ENCODE data around the gene HNRNPM.

DNA sequence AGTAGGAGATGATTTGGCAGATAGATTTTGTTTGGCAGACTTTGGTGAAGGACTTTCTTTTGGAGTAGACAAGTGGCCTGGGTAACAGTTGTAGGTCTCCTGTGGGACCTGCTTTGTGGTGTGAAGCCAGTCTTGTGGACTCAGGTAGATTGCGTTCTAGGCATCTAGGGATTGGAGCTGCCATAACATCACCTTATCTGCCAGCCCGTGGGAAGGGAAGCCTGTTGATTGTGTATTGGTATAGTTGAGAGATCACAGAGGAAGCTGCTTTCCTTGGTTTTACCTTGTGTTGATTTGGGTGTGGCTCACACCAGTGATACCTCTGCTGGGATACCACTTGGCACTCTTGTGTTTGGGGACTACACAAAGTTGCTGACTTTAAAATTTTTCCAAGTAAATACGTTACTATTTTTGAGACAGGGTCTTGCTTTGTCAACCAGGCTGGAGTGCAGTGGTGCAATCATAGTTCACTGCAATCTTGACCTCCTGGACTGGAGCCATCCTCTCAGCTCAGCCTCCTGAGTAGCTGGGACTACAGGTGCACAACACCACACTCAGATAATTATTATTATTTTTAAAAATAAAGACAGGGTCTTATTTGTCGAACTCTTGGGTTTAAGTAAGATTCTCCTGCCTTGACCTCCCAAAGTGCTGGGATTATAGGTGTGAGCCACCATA lies 7.8 kb downstream of the HNRNPM start:
- TF ChIP-seq, protein P1, sequence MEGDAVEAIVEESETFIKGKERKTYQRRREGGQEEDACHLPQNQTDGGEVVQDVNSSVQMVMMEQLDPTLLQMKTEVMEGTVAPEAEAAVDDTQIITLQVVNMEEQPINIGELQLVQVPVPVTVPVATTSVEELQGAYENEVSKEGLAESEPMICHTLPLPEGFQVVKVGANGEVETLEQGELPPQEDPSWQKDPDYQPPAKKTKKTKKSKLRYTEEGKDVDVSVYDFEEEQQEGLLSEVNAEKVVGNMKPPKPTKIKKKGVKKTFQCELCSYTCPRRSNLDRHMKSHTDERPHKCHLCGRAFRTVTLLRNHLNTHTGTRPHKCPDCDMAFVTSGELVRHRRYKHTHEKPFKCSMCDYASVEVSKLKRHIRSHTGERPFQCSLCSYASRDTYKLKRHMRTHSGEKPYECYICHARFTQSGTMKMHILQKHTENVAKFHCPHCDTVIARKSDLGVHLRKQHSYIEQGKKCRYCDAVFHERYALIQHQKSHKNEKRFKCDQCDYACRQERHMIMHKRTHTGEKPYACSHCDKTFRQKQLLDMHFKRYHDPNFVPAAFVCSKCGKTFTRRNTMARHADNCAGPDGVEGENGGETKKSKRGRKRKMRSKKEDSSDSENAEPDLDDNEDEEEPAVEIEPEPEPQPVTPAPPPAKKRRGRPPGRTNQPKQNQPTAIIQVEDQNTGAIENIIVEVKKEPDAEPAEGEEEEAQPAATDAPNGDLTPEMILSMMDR (IDR thresholded peaks at IDR 0.05) = no peak
- no peak for TF ChIP-seq POLR2A (IDR thresholded peaks at IDR 0.05)
